ENCODE measurements around the gene APAF1. TPM values are rescaled to one million over a fixed set of nuclear protein-coding genes. Genes with fewer than 3 reads are reported as not detected.

APAF1 gene
- total and polyA plus RNA-seq, 11 donors = 2.5 to 11.6 (median 3.7) TPM

GRCh38 chr12:98679611-98680005, 34.5 kb downstream of the APAF1 start:
- DNase-seq = no peak

GRCh38 chr12:98684199-98684598, 39.1 kb downstream of the APAF1 start:
- WGBS, 4 donors = 93 to 97% (median 97%) methylated on average over 2 of the region's 2 CpGs
- no peaks in the 10 kb centered on the region for H3K4me1 ChIP-seq

More at GRCh38 chr12:98679611-98680005, 34.5 kb downstream of the APAF1 start:
- H3K4me3 ChIP-seq = no peak overlapping the region
- no peaks in the 10 kb centered on the region for H3K27me3 ChIP-seq
- no peak overlapping the region for H3K27ac ChIP-seq
- H3K4me1 ChIP-seq = no peaks in the 10 kb centered on the region
- ATAC-seq = no peak
- H3K9me3 ChIP-seq = no peaks in the 10 kb centered on the region
- peaks cover 0 to 97% (median 88%) of the 10 kb centered on the region in 9 donors for H3K36me3 ChIP-seq
- TF ChIP-seq CTCF (IDR thresholded peaks at IDR 0.05) = no peak
- TF ChIP-seq POLR2A (IDR thresholded peaks at IDR 0.05) = no peak
- 96 to 100% (median 98%) methylated on average over 10 to 15 of the region's 15 CpGs for WGBS, 4 donors
- intact Hi-C loops (cut with DNase I) = no loop called here

GRCh38 chr12:98686603-98687002, 41.5 kb downstream of the APAF1 start:
- 92 to 98% (median 94%) methylated on average over 2 of the region's 2 CpGs for WGBS, 4 donors
- intact Hi-C loops (cut with DNase I) = no loop called here
- peaks cover 0 to 3% (median 0%) of the 10 kb centered on the region in 12 donors for H3K4me1 ChIP-seq
- no peak for DNase-seq
- peaks cover 0 to 91% (median 76%) of the 10 kb centered on the region in 9 donors for H3K36me3 ChIP-seq
- ATAC-seq = no peak
- H3K9me3 ChIP-seq = no peaks in the 10 kb centered on the region
- TF ChIP-seq CTCF (IDR thresholded peaks at IDR 0.05) = no peak
- TF ChIP-seq POLR2A (IDR thresholded peaks at IDR 0.05) = no peak
- no peaks in the 10 kb centered on the region for H3K27me3 ChIP-seq
- no peak overlapping the region for H3K27ac ChIP-seq
- no peak overlapping the region for H3K4me3 ChIP-seq

More at GRCh38 chr12:98684199-98684598, 39.1 kb downstream of the APAF1 start:
- H3K36me3 ChIP-seq = peaks cover 0 to 100% (median 87%) of the 10 kb centered on the region in 9 donors
- intact Hi-C loops (cut with DNase I) = no loop called here
- DNase-seq = no peak
- no peak for ATAC-seq
- no peak for TF ChIP-seq CTCF (IDR thresholded peaks at IDR 0.05)
- no peak for TF ChIP-seq POLR2A (IDR thresholded peaks at IDR 0.05)
- no peaks in the 10 kb centered on the region for H3K9me3 ChIP-seq
- H3K4me3 ChIP-seq = no peak overlapping the region
- H3K27ac ChIP-seq = no peak overlapping the region
- no peaks in the 10 kb centered on the region for H3K27me3 ChIP-seq

GRCh38 chr12:98691351-98691750, 46.3 kb downstream of the APAF1 start:
- Histone ChIP-seq H3K9me3 (peaks cover 0 to 13% (median 0%) of the 10 kb centered on the region in 12 donors), H3K4me1 (peaks cover 0 to 3% (median 0%) of the 10 kb centered on the region in 12 donors), H3K27ac (peak overlapping the region in 1 of 12 donors; percentile 38), H3K36me3 (peaks cover 0 to 72% (median 58%) of the 10 kb centered on the region in 9 donors), H3K4me3 (peak overlapping the region in 1 of 12 donors; percentile 5), H3K27me3 (no peaks in the 10 kb centered on the region)
- TF ChIP-seq POLR2A (IDR thresholded peaks at IDR 0.05) (no peak), CTCF (IDR thresholded peaks at IDR 0.05) (no peak)
- DNase-seq (no peak), ATAC-seq (no peak)
- intact Hi-C loops (cut with DNase I) = loop anchor here in 4 of 10 donors (10.0 kb wide), 1 partner anchor 303 kb away; no protein-coding TSS in a partner anchor
